GM21526 (cell line): Measurements from ENCODE around the gene DHRS9.
A peak's percentile ranks its signal among the peaks of the same experiment; 100 is the strongest.

Source experiments
- ATAC-seq: cut with Tn5 transposase; IDR thresholded peaks from one replicate; pipeline ENCODE4 v1.9.1; 2021; ENCODE audit warnings: moderate library complexity; ENCODE audit not compliant: unreplicated experiment, low FRiP score

DHRS9 gene

DNA sequence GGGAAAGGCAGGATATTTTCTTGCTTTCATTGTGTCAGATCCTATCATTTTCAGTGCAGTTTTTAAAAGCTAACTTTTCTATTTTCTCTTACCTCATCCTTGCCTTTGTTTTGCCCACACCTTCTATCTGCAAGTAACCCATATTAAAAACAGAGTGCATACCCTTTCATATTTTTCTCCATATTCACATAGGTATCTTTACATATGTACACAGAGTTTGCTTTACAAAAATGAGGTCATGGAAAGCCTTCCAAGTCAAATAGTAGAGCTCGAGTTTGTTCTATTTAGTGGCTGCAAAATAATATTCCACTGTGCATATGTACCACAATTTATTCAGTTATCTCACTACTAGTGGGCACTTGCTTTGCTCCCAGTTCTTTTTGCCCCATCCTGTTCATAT lies 3.9 kb upstream of the DHRS9 start:
- ATAC-seq: no peak

DNA sequence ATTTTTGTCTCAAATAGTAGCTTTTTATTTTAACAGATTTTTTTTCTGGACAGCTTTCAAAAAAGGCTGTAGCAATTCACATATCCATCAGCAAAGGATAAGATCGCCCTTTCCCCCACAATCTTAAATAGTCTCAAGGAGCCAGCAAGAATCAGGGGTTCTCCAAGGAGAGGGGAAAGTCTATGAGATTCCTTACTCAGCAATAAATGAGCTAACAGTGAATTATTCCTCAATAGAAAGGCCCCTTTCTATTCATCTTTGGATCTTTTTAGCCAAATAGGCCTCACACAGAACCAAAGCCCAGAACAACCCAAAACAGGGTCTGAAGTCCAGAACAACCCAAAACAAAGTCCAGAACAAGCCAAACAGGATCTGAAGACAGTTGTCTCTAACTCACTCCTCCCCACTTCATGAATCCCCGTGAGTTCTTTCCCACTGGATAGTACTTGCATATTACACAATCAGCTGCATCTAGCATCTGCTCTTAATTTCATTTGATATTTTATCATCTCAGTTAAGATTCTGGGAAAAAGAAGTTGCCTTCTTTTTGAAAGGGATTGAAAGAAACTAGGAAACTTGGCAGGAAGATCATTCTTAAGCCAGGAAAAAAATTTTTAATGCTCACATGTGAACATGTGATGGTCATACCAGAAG lies 3.4 kb upstream of the DHRS9 start:
- no peak for ATAC-seq

DNA sequence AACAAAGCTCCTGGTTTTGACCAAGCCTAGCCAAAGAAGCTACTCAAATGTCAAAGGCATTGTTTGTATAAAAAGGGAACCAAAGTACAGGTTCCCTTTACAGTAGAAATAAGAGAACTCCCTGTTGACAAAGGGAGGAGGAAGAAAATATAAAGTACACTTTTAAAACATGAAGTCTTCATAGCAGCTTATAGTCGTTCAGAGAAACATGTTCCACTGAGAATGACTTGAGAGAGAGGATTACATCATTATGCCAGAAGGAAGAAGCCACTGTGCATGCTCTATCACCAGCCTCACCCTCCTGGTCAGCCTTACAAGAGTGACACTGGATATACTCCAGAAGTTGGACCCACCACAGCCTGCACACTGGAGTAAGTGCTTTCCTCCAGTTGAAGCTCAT lies 2.5 kb upstream of the DHRS9 start:
- no peak for ATAC-seq

DNA sequence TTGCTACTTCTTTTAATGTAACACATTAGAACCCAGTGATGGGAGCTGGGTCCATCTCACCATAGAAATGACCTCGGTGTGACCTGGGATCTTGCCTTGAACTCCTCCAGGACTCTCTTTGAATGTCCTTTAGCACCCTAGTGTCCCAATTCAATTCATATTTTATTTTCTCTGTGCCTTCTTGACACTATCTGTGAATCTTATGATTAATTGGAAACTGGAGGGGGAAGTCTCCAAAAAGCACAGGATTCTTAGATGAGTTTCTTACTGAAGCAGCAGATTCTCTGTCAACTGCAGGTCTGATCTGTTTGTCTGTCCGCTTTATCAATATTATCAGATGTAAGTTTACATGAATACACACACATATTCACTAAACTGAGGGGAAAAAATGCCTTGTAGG lies 470 bp downstream of the DHRS9 start:
- ATAC-seq: no peak

DNA sequence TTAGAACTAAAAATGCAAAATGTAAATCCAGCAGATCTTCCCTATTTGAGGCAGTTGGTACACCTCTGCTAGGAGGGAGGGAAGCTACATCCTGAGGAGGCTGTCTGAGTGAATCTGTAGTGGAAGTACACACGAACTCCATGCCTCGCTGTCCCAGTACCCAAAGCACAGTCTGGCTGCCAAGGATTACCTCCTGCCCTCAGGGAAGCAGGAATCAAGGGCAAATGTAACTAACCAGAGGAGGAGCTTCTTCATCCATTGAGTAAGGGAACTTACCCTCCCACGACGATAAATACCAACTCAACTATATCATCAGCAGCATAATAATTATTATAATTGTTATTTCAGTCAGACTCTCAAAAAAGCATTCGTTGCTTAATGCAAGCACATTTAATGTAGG lies 2.1 kb downstream of the DHRS9 start:
- no peak for ATAC-seq

DNA sequence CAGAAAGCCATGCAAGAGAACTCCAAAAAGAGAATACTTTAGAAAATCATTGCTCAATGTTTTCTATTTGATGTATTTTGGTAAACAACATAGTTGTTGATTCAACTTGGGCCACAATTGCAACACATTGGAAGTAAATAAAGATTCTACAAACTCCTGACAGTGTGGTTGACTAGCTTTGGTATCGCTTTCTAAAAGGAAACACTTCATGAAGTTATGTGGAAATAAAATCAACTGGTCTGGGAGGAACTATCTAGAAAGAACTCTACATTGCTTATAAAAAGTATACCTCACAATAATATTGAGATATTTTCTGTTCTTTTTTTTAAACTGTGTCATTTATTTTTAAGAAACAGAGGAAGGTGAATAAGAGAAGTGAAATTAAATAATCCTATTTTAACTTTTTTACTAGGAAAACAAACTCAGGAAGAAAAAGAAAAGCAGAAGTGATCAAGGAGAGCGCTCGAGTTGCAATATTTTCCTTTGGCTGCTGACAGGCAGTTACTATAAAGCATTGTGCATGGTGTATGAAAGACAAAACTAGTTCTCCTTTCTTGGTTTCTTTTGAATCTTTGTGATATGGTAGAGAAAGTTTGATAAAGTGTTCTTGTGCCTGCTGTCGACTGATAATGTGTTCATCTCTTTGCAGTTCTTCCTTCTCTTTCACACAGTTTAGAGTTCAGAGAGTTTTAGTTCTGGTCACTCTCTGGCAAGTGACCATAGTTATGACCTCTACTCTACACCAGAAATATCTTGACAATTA lies 3.0 kb downstream of the DHRS9 start:
- ATAC-seq: peak; percentile 49

DNA sequence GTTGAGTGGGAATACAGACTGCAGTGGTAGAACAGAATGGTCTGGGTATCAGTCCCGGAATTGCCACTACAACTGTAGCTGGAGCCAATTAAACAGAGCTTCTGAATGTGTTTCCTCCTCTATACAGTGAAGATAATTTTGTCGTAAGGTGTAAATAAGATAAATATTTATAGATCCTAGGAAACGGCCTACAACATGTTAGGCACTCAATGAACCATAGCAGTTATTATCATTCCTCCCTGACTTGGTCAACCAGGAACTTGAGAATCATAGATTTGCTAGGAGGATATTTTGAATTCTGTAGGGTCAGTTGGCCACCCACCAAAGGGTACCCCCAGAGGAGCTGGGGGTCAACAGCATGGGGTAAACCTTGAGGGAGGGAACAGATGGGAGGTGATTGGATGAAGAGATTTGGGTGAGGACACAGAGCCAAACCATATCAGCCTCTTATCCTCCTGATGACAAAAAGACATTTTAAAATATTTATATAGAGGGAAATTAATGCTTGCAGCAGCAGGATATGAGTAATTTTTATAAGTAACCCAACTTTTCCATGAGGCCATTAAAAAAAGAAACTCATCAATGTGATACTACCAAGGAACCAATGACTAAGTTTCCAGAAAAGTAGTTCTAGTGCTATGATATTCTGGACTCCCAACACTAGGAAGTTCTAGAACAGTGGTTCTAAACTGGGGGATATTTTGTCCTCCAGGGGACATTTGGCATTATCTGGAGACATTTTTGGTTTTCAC lies 4.0 kb downstream of the DHRS9 start:
- no peak for ATAC-seq

DNA sequence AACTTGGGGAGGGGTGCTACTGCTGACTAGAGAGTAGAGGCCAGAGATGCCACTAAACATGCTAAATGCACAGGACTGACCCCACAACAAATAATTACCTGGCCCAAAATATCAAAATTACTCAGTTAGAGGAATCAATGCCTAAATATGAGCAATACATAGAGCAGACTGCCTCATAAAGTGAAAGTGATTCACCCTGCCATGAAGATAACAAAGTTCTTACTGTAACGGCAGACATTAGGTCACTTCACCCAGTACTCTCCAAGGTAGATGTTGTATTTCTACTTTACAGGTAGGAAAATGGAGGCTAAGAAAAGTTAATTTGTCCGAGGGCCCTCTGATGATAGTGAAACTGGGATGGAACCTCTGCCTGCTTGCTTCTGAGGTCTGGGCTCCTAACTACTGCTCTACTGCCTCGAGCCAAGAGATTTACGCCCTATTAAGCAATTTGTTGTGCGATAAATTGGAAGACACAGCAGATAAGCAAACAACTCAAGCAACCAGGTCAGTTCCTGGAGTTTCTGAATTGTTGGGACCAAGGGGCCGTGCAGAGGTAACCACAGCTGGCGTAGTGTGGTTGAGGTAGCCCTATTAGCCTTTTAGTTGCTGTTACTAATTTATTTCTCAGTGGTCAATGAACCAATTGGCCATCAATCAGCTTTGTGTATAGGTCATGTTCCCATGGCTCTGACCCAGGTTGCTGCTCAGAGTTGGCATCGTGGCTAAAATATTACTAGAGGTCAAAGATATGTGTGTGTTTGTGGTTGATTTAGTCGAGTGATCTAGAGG lies 4.8 kb downstream of the DHRS9 start:
- no peak for ATAC-seq

DNA sequence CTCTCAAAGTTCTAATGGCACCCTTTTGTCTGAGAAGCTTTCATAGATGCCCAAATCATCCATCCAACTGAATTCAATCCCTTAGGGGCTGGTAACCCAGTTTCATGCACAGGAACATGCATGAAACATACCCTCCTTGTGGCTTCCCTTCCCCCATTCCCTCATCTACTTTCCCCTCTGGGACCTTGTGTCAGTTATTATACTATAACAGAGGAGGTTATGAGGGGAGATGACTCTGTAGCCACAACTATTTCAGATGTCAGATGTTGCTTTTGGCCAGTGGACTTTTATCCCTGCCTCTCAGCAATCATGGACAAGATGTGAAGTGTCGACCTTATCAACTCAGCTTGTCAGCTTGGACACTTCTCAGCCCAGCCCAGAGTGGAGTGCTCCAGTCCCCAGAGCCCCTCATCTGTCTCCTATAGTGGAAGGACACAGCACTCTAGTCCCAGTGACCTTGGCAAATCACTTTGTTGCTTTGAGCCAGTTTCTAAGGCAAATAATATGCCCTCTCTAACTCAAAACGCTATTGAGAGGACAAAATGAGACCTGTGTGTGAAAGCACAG lies 8.4 kb downstream of the DHRS9 start:
- no peak for ATAC-seq

DNA sequence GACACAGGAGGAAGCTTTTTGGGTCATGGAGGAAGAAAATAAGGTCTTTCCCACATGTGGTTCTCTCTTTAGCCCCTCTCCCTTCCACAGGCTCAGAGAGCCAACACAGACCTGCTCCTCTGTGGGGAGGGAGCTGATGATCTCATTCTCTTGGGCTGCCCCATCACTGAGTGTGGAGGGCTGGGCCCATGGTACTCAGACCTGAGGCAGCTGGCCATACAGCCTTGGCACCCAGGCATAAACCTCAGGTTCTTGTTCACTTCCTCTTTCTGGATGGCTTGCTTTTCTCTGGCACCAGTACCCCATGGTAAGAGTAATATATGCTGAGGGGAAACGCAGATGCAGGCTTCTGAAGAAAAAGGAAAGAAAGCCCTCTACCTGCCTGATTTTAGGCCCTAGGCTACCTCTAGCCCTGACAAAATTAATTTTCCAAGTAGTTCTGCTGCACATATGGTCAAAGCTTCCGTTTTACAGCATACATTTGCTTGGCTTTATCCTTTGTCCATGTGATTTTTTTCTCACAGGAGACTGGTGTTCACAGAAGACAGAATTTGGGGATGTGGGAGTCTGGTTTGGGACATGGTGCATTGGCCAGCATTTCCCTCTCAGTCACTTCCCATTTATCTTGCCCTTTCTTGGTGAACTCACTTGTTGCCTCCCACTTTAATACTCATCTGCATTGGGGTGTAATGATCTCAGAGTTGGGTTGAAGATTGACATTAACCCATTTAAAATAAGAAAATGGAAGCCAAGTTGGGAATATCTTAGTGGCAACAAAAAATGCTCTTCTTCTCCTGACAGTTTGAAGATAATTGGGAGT lies 11.1 kb downstream of the DHRS9 start:
- peak; percentile 70 for ATAC-seq

DNA sequence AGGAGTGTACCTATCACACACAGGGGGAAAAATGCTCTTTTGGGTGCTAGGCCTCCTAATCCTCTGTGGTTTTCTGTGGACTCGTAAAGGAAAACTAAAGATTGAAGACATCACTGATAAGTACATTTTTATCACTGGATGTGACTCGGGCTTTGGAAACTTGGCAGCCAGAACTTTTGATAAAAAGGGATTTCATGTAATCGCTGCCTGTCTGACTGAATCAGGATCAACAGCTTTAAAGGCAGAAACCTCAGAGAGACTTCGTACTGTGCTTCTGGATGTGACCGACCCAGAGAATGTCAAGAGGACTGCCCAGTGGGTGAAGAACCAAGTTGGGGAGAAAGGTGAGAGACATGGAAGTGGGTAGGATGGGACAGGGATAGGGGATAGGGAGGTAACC lies 12.2 kb downstream of the DHRS9 start:
- ATAC-seq: no peak

DNA sequence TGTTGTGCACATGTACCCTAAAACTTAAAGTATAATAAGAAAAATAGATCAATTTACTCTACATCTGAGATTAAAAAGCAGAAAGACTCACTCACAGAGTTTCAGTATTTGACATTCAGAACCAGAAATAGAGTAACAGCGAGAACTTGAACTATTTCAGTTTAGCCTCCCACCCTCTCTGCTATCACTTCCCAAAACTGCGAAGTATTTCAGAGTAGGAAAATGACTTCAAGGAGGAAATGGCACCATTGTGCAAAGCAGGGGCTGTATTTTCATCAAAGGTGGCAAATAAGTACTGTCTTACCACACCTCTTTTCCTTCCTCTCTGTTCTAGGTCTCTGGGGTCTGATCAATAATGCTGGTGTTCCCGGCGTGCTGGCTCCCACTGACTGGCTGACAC lies 13.6 kb downstream of the DHRS9 start:
- peak; percentile 78 for ATAC-seq

DNA sequence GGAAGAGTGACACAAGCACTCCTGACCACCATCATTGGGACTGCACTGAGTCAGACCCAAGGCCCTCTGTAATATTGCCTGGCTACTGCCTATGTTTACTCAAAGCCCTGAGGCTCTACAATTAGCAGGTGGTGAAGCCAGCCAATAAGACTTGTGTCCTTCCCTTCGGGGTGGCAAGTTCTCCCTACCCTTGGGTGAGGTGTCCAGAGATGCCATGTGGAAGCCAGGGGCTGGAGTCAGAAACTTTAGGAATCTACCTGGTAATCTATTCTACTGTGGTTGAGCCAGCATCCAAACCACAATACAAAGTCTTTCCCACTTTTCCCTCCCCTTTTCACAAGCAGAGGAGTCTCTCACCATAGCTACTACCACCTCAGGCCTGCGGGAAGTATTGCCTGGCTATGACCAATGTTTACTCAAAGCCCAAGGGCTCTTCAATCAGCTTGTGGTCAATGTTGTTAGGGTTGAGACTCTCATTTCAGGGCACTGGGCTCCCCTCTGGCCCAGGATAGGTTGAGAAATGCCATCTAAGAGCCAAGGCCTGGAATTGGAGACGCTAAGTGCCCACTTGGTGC lies 17.6 kb downstream of the DHRS9 start:
- no peak for ATAC-seq

DNA sequence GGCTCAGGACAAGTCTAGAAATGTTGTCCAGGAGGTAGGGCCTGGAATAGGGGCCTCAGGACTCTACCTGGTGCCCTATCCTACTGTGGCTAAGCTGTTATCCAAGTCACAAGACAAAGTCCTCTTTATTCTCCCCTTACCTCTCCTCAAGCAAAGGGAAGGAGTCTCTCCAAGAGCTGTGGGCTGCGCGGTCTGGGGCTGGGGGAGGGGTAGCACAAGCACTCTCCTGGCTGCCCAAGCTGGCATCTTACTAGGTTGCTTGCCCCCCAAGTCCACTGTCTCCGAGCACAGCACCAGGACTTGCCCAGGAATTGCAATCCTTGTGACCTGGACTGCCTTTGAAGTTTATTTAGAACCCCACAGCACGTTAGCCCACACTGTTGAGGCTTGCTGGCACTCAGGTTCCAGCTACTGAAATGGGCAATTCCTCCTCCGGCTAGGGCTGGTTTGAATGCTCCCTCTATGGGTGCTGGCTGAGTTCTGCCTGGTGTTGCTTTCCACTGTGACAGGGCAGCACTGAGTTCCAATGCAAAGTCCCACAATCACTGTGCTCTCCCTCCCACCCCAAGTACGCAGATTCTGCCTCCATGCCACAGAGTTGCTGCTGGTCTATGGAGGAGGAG lies 18.5 kb downstream of the DHRS9 start:
- ATAC-seq: no peak

DNA sequence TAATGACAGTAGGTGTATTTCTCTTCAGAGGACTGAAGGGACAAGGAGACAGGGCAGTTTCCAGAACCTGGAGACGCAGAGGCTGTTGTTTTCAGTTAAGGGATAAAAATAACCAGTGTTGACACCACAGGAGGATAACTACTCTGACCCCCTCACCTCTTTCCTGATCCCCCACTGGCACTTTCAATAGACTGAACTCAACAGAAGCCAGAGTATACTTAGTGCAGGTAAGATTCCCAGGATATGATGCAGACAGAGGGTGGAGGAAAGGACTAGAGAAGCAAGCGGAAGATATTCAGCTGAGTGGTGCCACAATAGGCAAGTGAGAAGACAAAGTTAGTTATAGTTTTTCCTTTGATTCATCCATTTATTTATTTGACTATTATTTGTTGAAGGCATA lies 19.8 kb downstream of the DHRS9 start:
- ATAC-seq: no peak

DNA sequence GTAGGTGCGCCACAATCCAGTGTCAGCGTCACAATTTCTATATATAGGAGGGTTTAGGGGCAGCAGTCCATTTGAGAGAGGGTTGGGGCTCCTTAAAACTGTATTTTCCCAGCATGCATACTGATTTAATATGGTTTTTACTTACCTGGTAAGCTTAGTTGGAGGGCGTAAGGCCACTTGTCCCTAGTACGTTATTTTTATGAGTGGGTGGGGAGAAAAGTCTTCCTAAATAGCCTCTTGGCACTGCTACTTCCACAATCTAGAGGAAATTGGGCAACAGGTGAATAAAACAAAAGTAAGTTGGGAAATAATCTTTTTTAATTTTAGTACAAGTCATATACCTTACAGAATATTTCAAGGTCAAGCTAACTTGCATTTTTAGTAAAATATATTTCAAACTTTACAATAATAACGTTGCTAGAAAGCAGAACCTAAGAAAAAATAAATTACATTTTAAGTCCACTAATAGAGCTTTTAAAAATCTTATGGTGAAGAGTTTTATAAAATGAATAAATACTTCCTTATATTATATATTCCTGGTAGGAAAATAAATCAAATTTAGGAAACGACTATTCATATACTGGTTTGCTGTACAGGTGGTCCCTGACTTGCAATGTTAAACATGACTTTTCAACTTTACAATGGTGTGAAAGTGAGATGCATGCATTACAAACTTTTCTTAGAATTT lies 20.9 kb downstream of the DHRS9 start:
- ATAC-seq: no peak

DNA sequence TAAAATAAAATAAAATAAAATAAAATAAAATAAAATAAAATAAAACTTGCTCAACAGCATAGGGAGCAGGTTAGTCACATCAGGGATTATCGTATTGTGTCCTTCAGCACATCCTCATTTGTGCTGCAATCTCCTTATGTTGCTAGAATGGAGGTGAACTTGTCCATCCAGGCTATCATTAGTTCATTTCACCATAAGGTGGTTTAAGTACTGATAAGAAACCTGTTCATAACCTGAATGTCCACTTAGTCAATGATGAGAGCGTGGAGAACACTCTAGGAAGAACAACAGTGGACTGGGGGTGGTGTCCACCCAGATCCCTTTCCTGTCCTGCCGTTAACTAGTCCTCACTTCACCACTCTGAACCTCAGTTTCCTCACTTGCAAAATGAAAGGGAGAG lies 21.9 kb downstream of the DHRS9 start:
- ATAC-seq: no peak

DNA sequence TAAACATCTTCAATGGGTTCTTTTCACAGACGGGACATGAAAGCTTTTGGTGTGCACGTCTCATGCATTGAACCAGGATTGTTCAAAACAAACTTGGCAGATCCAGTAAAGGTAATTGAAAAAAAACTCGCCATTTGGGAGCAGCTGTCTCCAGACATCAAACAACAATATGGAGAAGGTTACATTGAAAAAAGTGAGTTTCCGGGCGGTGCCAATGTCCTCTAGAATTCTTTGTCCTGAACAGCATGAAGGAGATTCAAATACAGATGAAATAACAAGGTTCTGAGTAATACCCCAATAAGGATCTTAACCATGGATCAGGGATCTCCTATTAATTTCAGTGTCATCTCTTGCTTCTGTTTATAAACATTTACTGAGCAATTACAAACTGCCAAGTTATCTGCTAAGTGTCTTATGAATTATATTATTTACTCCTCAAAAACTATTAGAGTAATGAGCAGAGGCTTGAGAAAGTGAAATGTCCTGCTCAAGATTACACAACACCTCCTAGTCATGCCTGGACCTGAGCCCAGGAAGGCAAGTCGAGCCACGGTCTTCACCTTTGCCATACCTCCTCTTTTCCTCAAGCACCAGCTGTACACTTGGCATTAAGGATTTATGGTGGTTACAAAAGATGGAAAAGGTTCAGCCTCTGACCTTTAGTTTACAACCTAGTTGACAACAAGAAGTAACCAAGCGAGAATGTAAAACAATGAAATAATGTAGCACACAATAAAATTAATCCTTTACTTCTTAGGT lies 22.6 kb downstream of the DHRS9 start:
- ATAC-seq: no peak
